Measurements from ENCODE around the gene ZNF189. TPM values are rescaled to one million over a fixed set of nuclear protein-coding genes. Genes with fewer than 3 reads are reported as not detected.

The ZNF189 gene
- total RNA-seq (2014; rRNA removed; shearing (Covaris generic)), result 10.0 and 13.6 TPM in 2 replicates

DNA sequence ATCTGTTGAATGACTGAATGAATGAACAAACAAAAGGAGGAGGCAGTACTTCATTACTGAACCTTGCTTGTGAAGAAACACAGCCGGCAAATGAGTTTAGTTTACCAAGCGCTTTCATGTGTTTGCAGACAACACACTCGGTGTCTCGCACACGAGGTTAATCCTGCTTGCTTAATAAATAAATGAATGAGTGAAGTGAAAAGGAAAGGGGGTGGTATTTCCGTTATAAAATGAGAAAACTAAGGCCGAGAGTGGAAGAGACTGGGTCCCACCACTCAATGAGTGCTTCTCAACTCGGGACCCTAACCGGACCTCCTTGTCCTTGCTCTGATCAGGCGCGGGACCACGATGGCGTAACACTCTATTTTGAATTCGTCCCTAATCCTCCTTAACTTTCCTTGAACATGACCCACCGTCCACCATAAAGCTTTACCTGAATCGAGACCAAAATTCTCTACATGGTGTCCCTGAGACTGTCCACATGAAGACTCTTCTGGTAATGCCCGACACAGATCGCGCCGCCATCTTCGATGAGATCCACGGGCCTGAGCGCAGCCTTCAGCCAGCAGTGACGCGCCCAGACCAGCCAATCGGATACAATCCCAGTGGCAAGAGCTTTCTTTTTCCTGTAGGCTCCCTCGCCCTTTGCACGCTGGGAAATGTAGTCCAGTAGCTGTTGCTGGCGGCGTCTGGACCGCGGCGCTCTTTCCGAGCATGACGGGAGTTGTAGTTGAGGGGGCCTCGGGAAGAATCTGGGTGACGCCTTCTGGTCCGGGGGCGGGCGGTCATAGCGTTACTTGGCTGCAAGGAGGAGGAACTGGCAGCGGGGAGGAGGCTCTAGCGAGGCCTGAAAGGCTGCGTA, at the start of gene ZNF189, which contains the start of gene MRPL50:
ZNF189 (plus strand) TSS at position 784 of the 862 bp plus-strand sequence. CDS start 306 bp downstream, outside the sequence.
MRPL50 (minus strand) TSS at position 551 of the 862 bp plus-strand sequence; CDS start at position 525, 26 bp downstream.
- DNase-seq (ENCODE audit: low spot score), result peak; percentile 99

DNA sequence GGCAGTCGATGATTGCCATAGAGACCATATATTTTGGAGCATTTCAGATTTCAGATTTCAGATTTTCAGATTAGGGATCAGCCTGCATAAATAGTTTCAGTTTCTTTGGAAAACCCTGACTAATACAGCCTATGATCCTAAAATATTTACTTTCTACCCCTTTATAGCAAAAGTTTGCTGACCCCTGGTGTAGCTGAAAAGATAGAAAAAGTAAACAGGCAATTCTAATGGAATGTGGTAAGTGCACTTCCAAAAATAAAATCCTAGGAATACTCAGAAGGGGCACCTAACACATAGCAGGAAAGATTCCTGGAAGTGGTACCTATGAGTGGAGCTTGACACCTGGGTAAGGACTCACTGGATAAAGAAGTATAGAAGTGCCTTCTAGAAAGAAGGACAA, 48.4 kb upstream of the ZNF189 start:
- DNase-seq (ENCODE audit: low spot score), result no peak

DNA sequence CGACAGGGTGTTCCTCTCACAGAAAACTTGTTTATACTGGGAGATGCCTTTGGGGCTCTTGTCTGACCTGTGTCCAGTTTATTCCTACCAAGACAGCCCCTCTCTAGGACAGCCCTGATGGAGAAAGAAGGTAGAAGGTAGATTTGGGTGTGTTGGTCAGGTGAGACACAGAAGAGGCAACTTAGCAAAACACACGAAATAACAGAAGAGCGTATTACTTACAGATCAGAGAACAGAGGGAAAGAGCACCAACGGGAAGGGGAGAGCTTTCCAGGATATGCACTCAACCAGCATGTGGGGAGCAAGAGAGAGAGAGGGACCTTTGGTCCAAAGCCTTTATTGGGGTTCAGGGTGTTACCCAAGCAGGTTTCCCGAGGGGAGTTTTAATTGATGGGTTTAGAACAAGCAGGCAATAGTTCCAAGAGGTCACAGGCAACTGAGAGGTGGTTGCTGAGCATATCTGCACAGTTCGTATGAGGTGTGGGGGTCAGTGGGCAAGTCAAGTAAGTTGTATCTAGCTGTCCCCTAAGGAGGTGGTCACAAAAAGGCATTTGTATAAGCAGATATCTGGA, 45.7 kb upstream of the ZNF189 start:
- no peak for DNase-seq (ENCODE audit: low spot score)

DNA sequence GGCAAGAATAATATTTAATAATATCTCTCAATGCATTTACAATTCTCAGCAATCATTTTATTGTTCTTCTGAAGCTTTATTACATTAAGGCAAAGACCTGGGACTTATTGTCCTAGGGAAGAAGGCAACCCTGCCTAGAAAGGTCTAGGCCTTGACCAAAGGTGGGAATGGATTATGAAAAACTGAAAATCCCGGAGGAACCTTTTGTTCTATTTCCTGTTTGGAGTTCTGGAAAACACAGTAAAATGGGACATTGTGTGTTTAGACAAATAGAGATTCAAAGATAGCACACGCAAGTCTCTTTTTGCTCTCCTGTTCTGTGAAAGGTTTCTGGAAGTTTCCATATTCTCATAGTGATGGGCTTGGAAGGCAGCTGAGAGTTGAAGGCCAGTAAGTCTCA, 45.0 kb upstream of the ZNF189 start:
- DNase-seq (ENCODE audit: low spot score), result no peak

DNA sequence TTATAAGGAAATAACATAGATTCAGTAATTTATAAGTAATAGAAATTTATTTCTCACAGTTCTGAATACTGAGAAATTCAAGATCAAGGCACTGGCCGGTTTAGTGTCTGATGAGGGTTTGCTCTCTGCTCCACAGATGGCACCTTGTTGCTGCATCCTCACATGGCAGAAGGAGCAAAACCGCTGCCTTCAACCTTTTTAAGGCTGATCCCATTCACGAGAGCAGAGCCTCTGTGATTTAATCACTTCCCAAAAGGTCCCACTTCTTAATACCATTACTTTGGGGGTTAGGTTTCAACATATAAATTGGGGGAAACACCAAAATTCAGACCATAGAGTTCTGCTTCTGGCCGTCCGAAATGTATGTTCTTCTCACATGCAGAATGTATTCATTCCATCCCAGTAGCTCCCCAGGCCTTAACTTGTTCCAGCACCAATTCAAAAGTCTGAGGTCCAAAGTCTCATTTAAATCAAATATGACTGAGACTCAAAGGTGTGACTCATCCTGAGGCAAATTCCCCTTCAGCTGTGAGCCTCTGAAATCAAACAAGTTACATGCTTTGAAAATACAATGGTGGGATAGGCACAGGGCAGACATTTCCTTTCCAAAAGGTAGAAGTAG, 44.4 kb upstream of the ZNF189 start:
- no peak for DNase-seq (ENCODE audit: low spot score)

DNA sequence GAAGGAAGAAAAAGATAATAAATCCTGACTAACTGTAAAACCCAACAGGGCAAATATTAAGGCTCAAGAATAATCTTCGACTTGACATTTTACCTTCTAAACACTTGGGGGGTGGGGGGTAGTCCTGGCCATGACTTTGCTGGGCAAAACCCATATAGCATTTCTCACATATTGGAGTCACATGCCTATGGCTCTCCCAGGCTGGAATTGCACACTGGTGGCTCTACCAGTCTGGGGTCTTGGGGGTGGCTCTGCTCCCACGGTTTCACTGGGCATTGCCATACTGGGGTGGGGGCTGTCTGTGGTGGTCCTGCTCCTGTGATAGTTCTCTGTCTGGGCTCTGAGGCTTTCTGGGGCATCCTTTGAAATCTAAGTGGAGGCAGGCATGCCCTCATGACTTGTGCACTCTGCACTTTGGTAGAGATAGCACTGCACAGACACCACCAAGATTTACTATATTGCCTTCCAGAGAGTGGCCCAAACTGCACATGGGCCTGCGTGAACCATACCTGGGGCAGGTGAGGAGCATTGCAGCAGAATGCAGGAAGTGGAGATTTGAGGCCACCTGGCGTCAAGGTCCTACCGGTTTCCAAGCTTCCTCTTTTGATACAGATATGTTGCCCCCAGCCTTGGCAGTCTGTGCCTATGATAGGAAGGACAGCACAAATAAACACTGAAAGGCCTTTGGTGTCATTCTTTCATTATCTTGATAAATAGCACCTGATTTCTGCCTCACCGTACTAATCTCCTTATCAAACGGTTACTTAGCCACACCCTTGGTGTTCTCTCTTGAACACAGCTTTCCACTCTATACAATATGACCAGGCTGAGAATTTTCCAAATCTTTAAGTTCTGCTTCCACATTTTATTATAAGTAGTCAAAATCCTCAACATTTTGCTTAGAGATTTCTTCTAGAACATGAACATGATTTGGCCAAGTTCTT, 43.6 kb upstream of the ZNF189 start:
- DNase-seq (ENCODE audit: low spot score), result no peak

DNA sequence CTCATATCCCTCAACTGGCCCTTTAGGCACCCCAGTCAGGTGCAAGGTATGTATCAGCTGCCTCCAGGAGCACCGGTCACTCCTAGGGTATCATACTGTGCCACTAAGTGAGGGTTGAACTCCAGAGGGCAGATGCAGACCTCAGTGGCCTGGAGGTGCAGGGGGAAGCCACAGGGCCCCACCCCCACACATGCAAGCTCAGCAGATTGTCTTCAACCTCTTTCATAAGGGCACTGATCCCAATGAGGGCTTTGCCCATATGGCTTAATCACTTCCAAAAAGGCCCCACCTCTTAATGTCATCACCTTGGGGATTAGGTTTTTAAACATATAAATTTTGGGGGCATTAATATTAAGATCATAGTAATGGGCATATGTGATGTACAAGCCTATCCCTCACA, 42.0 kb upstream of the ZNF189 start:
- no peak for DNase-seq (ENCODE audit: low spot score)

DNA sequence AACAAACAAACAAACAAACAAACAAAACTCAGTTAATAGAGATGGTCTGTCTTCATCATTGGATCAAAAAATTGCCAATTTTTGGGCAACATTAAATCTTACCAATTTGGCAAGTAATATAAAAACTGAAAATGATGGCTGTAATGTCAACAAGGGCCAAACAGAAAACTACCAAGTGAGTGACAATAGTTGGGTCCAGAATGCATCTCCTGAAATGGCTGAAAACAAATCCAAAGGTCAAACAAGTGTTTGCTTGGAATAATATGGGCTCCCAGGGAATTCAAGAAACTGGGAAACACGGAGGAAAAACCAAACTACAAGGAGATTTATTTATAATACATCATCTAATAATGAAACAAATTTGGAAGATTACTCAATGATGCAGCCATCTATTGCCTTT, 39.0 kb upstream of the ZNF189 start:
- DNase-seq (ENCODE audit: low spot score), result no peak

DNA sequence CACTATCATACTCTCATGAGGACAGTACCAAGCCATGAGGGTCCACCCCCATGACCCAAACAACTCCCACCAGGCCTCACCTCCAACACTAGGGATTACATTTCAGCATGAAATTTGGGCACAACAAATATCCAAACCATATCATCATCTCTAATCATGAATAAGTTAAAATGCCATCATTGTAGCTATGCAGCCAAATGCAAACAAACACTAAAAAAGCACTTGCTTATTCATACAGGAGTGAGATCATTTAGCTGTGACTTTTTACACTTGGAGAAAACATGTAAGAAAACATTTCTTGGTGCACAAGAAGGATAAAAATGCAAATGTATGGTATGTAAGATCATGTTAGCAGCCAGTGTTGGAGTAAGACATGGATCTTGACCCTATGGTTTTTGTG, 38.0 kb upstream of the ZNF189 start:
- DNase-seq (ENCODE audit: low spot score), result no peak

DNA sequence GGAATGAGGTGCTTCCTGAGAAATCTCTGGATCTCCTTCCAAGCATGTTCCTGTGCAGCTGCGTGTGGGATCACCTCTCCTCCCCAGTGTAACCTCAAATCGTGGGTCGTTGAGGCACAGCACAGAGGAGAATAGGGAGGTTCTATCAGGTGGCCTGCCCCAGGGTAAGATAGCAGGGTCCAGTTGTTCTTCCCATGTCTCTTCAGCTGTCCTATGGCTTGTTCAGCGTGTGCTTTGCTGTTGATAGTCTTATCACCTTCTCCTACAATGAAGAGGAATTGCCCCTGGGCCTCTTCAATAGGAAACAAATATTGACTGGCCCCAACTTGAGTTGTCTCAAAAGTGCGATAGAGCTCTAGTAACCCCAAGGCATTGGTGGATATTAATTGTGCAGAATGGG, 36.2 kb upstream of the ZNF189 start:
- no peak for DNase-seq (ENCODE audit: low spot score)

DNA sequence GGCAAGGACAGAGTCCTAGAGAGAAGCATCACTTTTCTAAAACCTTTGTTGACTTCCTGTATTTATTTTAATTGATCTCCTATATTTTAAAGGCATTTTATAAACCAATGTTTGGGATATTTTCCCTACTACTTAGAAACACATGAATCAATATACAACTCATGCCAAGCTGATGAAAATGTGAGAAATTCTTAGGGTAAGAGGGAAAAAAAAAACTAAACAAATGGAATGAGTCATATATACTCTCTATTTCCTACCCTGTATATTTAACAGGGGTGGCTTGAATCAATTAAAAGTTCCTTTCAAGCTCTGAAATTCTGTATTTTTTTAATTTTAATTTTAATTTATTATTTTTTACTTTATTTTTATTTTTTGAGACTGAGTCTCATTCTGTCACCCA, 33.5 kb upstream of the ZNF189 start:
- no peak for DNase-seq (ENCODE audit: low spot score)

DNA sequence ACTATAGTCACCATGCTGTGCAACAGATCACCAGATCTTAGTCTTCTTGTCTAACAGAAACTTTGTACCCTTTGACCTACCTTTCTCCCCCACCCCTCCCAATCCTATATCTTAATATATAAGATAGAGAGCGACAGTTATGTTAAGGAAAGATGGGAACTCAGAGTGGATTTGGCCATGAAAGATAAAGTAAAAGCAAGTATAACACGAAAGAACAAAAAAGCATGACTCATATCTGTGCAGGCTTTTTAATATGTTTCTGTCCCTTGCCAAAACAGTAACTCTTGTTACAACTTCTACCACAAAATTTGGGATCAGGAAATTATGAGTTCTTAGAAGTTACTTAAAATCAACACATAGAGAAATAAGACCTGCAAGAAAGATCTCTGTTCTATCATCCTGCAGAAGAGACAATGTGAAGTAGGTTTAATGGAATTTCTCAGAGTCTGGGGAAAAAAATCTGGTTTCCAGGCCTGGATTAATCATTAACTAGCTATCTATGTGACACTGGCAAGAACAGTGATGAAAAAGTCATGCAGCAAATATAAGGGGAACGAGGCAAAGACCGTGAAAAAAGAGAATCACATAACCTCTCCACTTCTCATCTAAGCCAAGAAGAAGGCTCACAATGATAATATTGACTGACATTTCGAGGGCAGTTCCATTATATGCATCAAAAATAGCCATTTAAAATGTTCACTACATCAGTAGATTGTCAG, 32.5 kb upstream of the ZNF189 start:
- no peak for DNase-seq (ENCODE audit: low spot score)

DNA sequence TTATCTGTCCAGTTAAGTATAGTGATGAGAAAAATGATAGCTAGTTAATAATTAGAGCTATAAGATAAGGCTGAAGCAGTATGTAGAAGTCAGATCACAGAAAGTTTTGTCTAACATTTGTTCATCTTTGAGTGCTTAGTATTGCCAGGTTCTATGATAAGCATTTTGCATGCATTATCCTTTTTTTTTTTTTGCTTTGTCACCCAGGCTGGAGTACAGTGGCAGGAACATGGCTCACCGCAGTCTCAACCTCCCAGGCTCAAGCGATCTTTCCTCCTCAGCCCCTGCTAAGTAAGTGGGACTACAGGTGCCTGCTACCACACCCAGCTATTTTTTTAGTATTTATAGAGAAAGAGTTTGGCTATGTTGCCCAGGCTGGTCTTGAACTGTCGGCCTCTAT, 31.3 kb upstream of the ZNF189 start:
- DNase-seq (ENCODE audit: low spot score), result no peak

DNA sequence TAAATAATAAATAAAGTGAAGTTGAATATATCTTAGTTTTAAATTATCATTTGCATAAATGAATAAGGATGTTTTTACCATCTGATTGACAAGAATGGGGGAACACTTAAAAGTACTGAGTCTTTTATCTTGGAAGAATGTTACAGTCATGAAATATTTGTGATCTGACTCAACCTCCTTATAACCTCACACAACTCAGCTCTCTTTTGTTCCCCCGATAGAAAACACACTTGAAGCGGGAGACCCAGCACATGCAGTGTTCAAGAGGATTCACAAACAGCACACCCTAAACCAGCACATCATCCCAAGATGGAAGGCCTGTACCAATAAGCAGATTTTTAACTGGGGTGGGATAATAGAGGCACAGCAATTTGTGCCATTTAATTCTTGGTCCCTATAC, 29.4 kb upstream of the ZNF189 start:
- no peak for DNase-seq (ENCODE audit: low spot score)

DNA sequence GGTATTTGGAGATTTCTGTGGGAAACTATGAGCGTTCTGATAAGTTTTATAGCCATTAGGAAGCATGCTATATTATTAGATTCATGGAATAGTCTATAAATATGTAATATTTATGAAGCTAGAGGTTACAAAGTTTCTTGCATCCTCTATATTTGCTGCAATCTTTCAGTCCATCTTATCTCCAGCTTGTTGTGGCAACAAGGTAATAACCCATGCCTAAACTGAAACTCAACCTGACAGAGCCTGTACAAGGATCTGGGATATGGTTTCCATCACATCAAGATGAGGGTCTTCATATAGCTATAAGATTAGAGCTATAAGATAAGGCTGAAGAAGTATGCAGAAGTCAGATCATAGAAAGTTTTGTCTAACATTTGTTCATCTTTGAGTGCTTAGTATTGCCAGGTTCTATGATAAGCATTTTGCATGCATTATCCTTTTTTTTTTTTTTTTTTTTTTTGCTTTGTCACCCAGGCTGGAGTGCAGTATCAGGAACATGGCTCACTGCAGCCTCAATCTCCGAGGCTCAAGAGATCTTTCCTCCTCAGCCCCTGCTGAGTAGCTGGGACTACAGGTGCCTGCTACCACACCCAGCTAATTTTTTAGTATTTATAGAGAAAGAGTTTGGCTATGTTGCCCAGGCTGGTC, 28.6 kb upstream of the ZNF189 start:
- DNase-seq (ENCODE audit: low spot score), result no peak

DNA sequence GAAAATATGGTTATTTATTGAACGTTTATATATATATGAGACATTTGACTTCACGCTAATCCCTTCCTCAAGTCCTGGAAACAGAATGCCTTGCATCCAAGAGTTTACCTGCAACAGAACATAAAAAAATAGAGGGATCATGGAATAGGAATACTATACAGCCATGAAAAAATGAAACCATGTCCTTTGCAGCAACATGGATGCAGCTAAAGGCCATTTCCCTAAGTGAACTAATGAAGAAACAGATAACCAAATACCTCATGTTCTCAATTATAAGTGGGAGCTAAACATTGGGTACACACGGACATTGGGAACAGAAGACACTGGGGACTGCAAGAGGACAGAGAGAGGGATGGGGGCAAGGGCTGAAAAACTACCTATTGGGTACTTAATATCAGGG, 26.8 kb upstream of the ZNF189 start:
- no peak for DNase-seq (ENCODE audit: low spot score)

DNA sequence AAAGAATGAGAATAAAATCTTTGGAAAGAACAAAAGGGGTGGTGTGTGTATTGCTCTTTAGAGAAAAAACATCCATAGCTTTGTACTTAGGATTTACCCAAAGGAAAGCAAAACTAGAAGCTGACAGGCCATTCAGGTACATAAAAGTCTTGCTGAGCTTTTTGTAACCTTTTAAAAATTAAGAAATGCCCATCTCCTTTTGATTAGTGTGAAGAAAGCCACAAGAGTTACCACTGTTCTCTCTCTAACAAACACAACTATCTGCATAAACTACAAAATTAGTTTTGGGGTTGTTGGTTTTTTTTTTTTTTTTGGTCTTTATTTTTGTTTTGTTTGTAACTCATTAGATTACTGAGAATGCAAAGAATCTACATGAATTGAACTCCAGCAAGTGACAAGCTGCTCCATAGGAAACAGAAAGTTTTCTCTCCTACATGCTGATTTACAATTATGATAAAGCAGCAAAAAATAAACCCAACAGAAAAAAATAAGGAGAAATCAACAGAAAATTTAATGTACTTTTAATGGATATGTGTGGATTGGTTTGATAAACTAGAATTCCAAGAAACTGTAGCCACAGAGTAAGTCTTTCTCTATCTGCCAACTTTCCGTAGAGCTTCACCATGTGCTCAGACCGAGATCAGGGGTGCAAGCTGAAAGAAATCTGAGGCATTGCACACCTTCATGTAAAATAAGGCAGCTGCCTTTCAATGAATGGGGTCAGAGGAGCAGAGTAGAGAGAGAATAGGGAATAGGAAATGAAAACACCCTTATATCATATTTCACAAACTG, 26.1 kb upstream of the ZNF189 start:
- DNase-seq (ENCODE audit: low spot score), result no peak

DNA sequence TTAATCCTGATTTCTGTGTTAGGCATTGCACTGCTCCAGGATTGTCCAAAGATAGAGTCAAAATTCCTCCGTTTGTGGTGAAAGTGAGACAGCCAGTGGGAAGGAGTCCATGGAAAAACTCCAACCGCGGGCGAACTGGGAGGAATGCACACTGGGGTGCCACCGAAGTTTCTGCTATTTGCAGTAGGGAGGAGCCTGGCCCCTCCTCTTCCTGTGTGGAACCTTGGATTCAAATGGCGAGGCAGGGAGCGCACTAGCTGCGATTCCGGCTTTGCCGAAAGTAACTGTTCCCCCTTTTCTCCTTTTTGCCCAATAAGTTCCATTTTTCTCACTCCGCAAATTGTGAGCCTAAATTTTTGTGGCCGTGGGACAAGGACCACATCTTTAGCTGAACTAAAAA, 23.1 kb upstream of the ZNF189 start:
- no peak for DNase-seq (ENCODE audit: low spot score)

DNA sequence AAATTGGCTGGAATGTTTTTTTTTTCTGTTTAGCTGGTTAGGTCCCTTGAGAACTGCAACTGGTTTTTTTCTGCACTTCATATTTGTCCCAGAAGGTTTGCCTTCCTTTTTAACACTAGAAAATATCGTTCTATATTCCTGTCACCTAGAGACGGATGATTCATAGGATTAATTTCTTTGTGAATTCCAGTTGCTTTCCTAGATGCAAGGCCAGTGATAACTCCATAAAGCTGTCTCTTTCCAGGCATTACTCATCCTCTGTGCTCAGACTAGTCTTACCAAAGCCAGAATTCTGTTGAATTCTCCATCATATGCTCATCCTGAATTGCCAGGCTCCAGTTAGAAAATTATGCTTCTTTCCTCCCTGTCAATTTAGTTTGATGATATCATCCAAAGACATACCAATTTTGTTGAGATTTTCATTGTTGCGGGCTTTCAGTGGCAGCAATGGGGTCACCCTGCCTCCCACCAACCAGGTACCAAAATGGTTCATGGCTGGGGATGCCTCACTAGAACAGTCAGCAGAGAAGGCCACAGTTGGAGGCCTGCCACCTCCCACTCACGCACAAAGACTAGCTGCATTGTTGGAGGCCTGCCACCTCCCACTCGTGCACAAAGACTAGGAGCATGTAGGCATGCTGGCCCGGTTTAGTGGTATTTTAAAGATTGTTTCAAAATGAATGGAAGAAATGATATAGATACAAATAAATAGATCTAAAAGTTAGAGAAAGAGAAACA, 22.4 kb upstream of the ZNF189 start:
- DNase-seq (ENCODE audit: low spot score), result no peak
